Neural progenitor cell (in vitro differentiated cells): ENCODE results near the gene MRC2.

Experiments
- CTCF ChIP-seq: fragments of 200-600 bp; sonication (generic); IDR thresholded peaks from 2 replicates; pipeline ENCODE4 v1.5.1; 2017; ENCODE audit warnings: antibody characterized with exemption, mild to moderate bottlenecking
- EZH2 ChIP-seq: fragments of 200-600 bp; sonication (generic); IDR thresholded peaks from 2 replicates; pipeline ENCODE4 v1.6.1; 2017; ENCODE audit warnings: antibody characterized with exemption, mild to moderate bottlenecking, moderate library complexity

- TF ChIP-seq CTCF (no peak), EZH2 (no peak)
These were observed 88.5 kb downstream of the MRC2 start for GRCh38 chr17:62715882-62716390.
